HG03565 (cell line): ENCODE data around the gene NEK10.

Experiments
- ATAC-seq: cut with Tn5 transposase; IDR thresholded peaks from one replicate; pipeline ENCODE4 v1.9.1; 2021; ENCODE audit warnings: mild to moderate bottlenecking, moderate library complexity; ENCODE audit not compliant: unreplicated experiment

NEK10 gene

GRCh38 chr3:27115352-27115751 is 253.8 kb downstream of the NEK10 start:
- ATAC-seq, result no peak

DNA sequence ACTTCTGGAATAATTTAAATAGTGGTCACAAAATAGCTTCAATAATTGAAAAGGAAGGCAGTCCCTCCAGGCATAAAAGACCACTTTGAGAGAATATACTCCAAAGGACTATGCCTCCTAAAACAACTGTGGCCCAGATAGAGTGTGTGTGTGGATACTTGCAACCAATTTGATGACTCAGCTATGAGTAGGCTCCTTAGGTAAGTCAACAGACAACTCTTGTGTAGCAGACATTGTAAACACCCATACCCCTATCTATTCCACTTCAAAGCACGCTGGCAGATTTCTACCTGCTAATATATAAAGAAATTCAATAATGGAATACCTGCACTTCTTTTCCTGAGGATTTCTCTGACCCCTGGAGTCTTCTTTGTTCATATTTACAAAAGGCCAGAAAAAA is 254.5 kb downstream of the NEK10 start:
- ATAC-seq, result no peak

DNA sequence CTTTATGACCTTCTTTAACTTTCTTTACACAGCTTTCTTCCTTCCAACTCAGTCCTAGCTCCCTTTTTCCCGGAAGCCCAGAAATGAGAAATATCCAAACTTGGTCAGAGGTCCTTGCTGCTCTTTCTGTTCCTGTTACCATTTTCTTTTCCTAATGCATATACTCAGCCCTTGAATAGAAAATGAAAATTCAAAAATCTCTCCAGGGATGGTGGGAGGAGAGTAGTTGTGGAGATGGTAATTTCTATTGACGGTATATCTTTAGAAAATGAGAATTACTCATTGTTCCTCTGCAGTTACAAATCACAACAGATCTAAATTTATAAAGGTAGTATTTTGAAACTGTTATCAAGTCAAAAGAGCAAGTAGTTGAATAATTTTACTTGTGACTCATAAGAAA is 255.1 kb downstream of the NEK10 start:
- no peak for ATAC-seq

- no peak for ATAC-seq
These were observed 259.2 kb downstream of the NEK10 start for GRCh38 chr3:27110020-27110419.

DNA sequence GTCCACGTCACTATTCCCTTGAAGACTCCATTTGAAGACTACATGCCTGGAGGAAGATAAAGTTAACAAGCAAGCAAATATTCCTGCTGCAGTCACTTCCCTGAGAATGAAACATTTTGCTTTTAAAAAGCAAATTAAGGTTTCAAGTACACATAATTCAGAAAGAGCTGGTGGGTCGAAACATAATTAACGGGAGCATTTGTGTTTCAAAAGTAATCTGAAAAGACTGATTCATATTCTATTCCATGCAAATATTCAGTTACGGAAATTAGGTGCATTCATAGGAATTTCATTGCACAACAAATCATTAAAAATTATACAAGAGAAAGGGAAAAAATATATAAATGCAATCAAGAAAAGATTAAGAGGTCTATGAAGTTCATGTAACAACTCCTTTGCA is 260.9 kb downstream of the NEK10 start:
- ATAC-seq, result no peak

DNA sequence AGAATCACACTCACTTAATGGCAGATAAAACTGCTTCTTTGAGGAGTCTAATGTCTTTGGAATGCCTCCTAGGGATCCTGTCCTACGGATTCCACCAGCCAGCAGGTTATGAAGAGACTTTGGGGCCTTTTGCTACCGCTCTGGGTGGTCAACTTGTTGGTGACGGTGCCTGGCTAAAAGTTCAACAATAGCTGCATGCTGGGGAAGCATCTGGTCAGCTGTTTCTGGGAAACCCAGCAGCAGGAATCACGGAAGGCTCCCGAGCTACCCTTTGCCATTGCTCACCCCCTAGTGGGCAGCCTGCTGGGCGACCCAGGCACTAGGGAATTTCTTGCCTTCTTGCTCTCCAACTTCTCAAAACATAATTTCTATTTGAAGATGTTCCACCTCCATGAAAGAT is 263.3 kb downstream of the NEK10 start:
- ATAC-seq, result no peak

DNA sequence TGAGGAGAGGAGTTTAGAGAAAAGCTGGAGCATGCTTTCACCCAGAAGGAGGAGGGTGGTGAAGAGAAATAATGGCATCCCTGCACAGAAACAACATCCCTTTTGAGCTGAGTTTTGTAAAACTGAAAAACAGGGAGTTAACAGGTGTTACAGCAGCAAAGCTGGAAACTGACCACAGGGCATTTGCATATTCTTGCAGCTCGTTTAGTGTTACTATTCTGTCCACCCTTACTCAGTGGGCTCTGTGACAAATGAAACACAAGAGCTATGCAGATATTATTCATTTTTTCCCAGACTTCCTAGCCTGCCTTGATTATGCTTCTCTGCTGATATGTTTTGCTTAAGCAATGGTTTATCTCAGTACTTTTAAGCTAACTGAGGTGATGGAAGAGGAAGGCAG is 272.0 kb downstream of the NEK10 start:
- ATAC-seq, result no peak

GRCh38 chr3:27095553-27096222 is 273.5 kb downstream of the NEK10 start:
- no peak for ATAC-seq

- ATAC-seq, result no peak
These were observed 274.5 kb downstream of the NEK10 start for GRCh38 chr3:27094721-27095120.

DNA sequence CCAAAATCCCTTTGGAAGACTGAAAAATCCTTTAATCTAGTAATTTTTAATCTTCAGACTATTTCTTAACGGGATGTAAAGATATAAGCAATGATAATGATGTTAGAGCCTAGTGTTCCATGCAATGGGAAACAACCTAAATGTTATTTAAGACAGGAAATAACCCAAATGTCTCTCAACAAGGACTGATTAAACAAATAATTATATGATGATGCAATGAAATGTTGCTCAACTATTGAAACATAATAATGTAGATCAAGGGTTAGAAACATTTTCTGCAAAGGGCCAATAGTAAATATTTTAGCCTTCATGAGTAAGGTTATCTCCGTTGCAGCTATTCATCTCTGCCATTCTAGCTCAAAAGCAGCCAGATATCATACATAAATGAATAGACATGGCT is 275.4 kb downstream of the NEK10 start:
- no peak for ATAC-seq

DNA sequence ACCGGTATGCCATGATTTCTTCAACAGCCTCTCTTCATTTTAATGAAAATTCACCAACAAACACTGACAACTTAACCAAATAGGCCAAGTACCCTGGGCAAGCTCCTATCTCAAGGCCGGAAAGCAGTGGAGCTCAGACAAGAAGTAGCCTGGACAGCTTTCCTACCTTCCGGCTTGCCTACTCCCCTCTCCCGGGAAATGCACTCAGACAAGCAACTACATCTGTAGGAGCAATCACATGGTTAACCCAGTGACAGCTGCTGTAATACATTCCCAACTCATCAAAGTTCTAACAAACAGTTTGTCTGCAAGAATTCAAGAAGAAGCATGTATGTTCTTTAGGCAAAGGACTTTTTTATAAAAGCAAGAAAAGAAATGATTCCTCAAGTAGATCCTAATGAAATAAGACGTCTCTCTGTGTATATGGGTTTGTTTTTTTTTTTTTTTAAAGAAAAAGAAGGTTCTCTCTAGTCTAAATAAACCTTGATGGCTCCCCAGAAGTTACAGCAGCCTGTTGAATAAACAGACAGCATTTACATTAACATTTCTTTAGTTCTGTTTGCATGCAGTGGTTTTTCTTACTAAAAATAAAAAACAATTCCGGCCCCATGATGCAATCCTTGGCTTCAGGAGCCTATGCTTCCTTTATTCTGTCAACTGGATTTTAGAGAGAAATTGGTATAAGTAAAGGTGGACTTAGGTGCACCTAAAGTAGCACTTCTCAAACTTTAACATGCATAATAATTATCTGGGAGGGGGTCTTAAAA is 278.7 kb downstream of the NEK10 start:
- no peak for ATAC-seq

GRCh38 chr3:27089645-27090044 is 279.5 kb downstream of the NEK10 start:
- no peak for ATAC-seq

- ATAC-seq, result no peak
These were observed 280.1 kb downstream of the NEK10 start for GRCh38 chr3:27089068-27089467.

DNA sequence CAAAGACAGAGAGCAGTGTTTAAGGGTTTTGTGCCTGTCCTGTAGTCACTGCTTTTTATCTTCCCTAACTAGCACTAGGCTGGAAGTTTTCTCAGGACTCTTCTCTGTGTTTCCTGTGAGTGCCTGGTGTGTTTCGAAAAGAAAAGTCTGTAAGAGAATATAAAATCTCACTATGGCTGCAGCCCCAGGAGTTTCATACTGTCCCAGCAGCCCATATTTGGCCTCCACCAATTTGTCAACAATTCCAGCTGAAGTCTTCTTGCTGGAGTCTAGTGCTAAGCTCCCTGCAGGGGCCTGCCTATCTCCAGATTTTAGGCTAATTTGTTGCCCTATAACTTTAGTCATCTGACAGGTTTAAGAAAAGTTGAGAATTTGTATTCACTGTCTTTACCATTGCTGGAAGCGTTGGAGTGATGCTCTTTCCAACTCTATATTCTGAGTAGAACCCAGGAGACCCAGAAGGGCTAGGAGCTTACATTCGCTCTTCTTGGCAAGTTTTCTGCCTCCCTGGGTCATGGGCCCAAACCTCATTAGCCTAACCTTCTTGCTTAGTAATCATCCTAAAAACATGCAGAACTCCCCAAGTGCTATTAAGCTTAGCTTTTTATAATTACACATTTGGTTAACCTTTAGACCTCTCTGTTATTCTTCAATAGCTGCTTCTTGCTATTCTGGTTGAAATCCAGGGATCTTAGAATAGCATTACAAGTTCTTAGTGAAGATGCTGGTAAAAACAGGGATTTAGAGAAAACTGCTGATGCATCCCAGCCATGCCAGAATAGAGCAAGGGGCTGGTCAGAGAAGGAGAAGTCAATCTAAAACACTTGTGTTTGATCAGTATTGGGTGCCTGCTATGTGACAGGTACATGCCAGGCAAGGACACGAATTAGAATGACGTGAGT is 283.1 kb downstream of the NEK10 start:
- ATAC-seq, result no peak

DNA sequence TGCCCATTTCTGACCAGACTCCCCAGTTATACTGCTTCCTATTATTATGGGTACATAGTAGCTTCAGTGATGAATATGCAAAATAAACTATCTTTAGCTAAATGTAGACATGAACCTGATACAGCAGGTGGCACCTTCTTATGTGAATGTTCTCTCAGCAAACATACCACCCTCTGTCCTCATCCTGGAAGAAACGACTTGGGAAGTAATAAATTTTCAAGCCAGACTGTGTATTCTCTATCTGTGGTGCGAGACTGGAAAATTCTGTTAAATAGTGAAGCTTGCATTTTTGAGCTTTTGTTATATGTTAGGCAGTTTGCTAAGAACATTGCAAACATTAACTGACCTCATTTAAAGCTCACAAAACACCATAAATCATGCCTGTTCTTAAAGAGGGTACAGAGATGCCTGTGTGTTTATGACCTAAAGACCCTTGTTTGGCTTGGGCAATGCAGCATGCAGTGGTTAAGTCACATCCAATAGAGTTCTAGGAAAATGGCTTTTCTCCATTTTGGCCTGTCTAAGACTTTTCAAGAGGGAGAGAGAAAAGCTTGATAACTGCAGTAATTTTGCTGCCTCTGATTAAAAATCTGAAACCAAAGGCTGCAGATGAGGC is 287.1 kb downstream of the NEK10 start:
- no peak for ATAC-seq

GRCh38 chr3:27081566-27081965 is 287.6 kb downstream of the NEK10 start:
- no peak for ATAC-seq

DNA sequence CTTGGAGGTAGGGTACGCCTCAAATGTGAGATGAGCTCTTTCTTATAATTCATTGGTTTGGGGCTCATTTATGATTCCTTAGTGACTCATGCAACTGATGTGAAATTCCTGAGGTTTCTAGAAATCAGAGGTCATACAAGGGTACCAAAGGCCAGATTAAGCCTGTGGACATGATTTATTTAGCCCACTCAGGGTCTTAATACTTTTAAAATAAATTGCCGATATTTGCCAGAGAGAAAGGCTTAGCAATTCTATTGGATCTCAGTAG is 289.0 kb downstream of the NEK10 start:
- no peak for ATAC-seq

GRCh38 chr3:27079427-27080257 is 289.5 kb downstream of the NEK10 start:
- no peak for ATAC-seq

DNA sequence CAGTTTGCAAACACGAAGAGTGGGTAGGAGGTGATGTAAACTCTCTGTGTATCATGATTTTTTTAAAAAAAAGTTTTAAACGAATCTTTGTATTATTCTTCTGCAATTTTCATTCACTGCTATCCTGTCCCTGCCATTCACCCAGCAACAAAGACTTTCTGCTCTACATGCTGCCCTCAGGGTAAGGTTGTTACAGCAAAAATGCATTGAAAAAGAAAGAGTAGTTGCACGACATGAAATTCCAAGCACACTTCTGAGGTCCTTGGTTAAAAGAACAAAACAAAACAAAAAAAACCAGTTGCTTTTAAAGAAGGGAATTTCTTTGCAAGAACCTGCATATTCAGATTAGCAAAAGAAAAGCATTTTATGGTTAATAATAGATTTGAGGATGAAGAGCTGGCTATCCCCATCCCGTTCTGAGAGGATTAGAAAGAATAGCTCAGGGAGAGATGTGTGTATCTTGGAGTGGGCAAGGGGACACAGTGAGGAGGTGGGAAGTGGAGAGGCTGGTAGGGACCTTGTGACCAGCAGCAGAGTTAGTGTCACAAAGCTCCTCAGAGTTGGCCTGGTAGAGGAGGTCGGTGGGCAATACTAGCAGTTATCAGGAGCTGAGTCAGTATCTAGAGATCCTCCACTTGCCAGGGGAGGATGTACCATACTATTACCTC is 290.8 kb downstream of the NEK10 start:
- no peak for ATAC-seq
